HUES6 (cell line): ENCODE measurements around the gene ARHGAP8.

Source experiments
- H3K27ac ChIP-seq: 2 replicates; pipeline ENCODE4 v1.7.0; 2013; ENCODE audit warnings: low read depth, mild to moderate bottlenecking, low read length, inconsistent platforms
- H3K27me3 ChIP-seq: 2 replicates; pipeline ENCODE4 v1.6.1; 2013; ENCODE audit warnings: low read length; ENCODE audit not compliant: control insufficient read depth, insufficient read depth
- H3K36me3 ChIP-seq: 2 replicates; pipeline ENCODE4 v1.6.1; 2013; ENCODE audit warnings: low read length; ENCODE audit not compliant: control insufficient read depth, insufficient read depth
- H3K4me1 ChIP-seq: 2 replicates; pipeline ENCODE4 v1.6.1; 2013; ENCODE audit warnings: low read length; ENCODE audit not compliant: control insufficient read depth, insufficient read depth
- H3K4me3 ChIP-seq: 2 replicates; pipeline ENCODE4 v1.5.1; 2013; ENCODE audit warnings: low read depth, low read length
- H3K9ac ChIP-seq: one replicate; pipeline ENCODE4 v1.6.1; 2013; ENCODE audit warnings: mild to moderate bottlenecking, low read length
- H3K9me3 ChIP-seq: 2 replicates; pipeline ENCODE4 v1.6.1; 2013; ENCODE audit warnings: low read depth, low read length; ENCODE audit not compliant: control insufficient read depth, insufficient read depth

Gene ARHGAP8

DNA sequence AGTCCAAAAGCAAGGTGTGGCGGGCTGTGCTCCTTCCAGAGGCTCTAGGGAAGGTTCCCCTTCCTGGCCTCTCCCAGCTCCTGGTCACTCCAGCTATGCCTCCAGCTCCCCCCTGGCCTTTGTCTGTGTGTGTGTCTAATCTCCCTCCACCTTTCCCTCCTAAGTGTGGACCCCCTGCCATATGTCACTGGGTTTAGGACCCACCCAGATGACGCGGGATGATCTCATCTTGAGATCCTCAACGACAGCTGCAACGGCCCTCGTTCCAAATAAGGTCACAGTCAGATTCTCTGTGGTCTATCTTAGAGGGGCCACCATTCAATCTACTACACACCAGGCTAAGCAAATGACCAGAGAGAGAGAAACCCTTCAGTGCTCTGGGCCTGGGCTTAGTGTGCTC is 107.9 kb downstream of the ARHGAP8 start:
- Histone ChIP-seq H3K36me3 (peaks cover 44% of the 10 kb centered on the region), H3K4me3 (no peak overlapping the region), H3K9ac (no peak overlapping the region), H3K27ac (no peak overlapping the region), H3K4me1 (peaks cover 8% of the 10 kb centered on the region), H3K9me3 (no peaks in the 10 kb centered on the region), H3K27me3 (no peaks in the 10 kb centered on the region)

DNA sequence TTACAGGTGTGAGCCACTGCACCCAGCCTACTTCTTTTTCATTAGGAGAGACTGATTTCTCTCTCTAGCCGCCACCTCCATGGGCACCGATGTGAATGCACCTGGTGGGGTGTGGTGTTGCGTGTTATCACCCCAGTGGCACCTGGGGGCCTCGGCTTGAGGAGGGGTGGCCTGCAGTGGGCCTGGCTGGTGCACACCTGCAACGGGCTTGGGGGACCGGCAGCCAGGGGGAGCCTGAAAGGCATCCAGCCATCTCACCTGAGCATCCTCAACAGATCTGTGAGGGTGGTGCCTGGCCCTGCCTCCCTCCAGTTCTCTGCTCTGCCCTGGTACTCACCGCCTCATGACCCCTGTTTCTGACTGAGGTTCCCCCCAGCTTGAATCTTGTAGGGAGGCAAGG is 108.9 kb downstream of the ARHGAP8 start:
- Histone ChIP-seq H3K4me1 (peaks cover 8% of the 10 kb centered on the region), H3K36me3 (peaks cover 39% of the 10 kb centered on the region), H3K4me3 (no peak overlapping the region), H3K27me3 (no peaks in the 10 kb centered on the region), H3K27ac (no peak overlapping the region), H3K9me3 (no peaks in the 10 kb centered on the region), H3K9ac (no peak overlapping the region)

DNA sequence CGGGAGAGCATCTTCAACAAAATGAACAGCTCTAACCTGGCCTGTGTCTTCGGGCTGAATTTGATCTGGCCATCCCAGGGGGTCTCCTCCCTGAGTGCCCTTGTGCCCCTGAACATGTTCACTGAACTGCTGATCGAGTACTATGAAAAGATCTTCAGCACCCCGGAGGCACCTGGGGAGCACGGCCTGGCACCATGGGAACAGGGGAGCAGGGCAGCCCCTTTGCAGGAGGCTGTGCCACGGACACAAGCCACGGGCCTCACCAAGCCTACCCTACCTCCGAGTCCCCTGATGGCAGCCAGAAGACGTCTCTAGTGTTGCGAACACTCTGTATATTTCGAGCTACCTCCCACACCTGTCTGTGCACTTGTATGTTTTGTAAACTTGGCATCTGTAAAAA is 109.9 kb downstream of the ARHGAP8 start:
- Histone ChIP-seq H3K4me3 (no peak overlapping the region), H3K27me3 (no peaks in the 10 kb centered on the region), H3K36me3 (peaks cover 35% of the 10 kb centered on the region), H3K4me1 (peaks cover 8% of the 10 kb centered on the region), H3K9me3 (no peaks in the 10 kb centered on the region), H3K9ac (no peak overlapping the region), H3K27ac (no peak overlapping the region)

DNA sequence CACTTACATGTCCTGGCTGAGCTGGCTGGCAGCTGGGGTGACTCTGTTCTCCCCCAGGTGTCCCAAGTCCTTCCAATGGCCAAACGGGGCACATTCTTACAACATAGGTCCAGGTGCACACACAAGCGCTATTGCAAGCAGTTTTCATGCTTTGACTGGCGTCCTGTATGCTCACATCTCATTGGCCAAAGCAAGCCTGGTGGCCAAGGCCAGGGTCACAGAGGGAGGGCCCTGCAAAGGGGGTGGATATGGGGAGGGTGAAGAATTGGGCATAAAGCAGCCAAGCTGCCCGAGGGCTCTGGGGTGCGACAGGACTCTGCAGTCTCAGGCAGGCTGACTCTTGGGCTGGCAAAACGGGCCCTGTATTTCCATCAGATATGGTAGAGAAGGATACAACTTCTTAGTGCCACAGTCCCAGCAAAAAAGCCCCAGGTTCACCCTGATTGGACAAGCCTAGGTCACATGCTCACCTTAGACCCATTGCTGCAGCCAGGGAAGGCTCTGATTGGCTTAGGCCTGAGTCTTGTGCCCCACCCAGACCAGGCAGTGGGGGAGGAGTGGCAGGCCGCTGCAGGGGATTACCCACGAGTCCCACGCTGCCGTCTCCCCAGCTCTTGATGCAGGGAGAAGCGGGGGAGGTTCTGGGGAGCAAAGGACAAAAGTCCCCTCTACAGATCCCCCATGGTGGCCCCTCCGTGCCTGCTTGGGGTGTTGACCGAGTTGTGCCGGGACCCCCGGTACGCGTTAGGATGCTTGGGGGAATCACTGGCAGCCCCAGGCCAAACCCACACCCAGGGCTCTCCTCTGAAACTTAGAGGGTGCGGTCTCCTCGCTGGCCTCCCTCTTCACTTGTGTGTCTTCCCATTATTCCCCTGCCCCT is 110.8 kb downstream of the ARHGAP8 start:
- Histone ChIP-seq H3K9ac (no peak overlapping the region), H3K4me1 (peaks cover 8% of the 10 kb centered on the region), H3K9me3 (no peaks in the 10 kb centered on the region), H3K27me3 (no peaks in the 10 kb centered on the region), H3K4me3 (no peak overlapping the region), H3K36me3 (peaks cover 25% of the 10 kb centered on the region), H3K27ac (no peak overlapping the region)

DNA sequence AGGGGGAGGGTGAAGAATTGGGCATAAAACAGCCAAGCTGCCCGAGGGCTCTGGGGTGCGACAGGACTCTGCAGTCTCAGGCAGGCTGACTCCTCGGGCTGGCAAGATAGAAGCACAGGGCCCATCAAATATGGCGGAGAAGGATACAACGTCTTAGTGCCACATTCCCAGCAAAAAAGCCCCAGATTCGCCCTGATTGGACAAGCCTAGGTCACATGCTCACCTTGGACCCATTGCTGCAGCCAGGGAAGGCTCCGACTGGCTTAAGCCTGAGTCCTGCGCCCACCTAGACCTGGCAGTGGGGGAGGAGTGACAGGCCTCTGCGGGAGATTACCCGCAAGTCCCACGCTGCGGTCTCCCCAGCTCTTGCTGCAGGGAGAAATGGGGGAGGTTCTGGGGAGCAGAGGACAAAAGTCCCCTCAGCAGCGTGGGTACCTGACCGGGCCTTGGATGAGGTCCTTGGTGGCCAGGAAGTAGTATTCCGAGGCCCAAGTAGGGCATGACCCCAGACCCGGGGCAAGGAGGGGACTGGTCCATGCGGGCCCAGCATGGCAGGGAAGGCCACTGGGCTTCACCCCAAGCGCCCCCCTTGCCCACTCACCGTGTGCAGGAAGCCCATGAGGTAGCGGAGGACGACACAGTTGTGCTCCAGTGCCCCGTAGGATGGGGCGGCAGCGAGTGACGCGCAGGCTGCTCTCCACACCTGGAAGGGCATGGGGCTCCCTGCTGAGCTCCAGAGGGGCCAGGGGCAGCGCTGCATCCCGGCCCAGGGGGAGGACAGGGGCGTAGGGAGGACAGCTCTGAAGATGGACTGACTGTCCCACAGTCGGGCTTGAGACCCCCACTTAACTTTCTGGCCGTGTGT is 113.0 kb downstream of the ARHGAP8 start:
- peaks cover 23% of the 10 kb centered on the region for H3K4me1 ChIP-seq
- H3K9ac ChIP-seq = no peak overlapping the region
- no peaks in the 10 kb centered on the region for H3K9me3 ChIP-seq
- H3K27ac ChIP-seq = no peak overlapping the region
- no peak overlapping the region for H3K4me3 ChIP-seq
- no peaks in the 10 kb centered on the region for H3K27me3 ChIP-seq
- peaks cover 15% of the 10 kb centered on the region for H3K36me3 ChIP-seq

DNA sequence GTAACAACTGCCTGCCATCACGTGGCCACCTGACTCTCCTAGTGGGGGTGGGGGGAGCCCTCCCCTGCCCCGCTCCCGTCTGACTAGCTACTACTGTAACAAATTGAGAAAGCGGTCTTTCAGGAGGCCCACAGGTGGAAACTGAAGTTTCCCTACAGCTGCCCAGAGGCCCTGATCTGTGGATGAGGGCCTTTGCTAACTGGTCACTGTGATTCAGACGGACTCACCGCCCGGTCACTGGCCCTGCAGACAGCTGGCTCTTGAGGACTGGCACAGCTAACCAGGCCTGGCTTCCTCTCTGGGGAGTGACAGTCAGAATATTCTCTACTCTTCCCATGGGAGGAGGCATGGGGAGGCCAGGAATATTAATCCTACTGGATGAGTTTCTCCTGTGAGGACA is 116.8 kb downstream of the ARHGAP8 start:
- Histone ChIP-seq H3K9ac (no peak overlapping the region), H3K36me3 (peaks cover 11% of the 10 kb centered on the region), H3K9me3 (peaks cover 10% of the 10 kb centered on the region), H3K4me3 (no peak overlapping the region), H3K27me3 (no peaks in the 10 kb centered on the region), H3K27ac (no peak overlapping the region), H3K4me1 (peaks cover 19% of the 10 kb centered on the region; the same call in 1 of the 2 replicates)

DNA sequence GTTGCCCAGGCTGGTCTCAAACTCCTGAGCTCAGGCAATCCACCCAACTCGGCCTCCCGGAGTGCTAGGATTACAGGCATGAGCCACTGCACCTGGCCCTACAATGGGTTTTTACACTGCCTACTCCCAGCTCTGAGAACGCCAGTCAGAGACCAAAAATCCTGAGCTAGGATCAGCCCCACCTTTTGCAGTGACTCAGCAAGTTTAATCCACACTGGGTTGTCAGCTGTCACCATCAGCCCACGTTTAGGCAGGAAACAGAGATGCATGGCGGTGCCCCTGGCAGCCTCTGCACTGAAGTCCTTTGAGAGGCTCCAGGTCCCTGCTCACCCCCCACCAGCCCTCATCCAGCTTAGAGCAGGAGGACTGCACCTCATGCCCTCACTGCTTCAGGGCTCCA is 117.6 kb downstream of the ARHGAP8 start:
- H3K4me3 ChIP-seq = no peak overlapping the region
- no peak overlapping the region for H3K27ac ChIP-seq
- peak overlapping the region; percentile 38 for H3K9ac ChIP-seq
- no peaks in the 10 kb centered on the region for H3K27me3 ChIP-seq
- peaks cover 8% of the 10 kb centered on the region for H3K36me3 ChIP-seq
- H3K4me1 ChIP-seq = peaks cover 19% of the 10 kb centered on the region; the same call in 1 of the 2 replicates
- peaks cover 10% of the 10 kb centered on the region for H3K9me3 ChIP-seq

DNA sequence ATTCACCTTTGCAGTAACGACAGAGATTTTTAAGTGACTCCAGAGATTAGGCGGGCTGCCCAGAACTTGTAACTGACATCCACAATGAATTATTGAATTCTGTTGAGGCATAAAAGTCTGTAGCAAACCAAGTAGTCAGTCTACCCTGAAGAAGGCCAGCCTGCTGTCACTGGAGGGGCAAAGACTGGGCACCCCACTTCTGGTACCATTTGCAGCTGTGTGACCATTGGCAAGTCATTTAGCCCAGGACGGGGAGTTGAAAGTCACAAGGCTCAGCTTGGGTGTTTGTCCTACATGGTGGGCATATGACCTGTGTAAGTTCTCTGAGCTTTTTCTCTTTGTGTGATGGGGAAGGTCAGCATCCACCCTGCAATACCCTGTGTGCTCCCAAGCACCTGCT is 119.4 kb downstream of the ARHGAP8 start:
- Histone ChIP-seq H3K27me3 (no peaks in the 10 kb centered on the region), H3K9ac (no peak overlapping the region), H3K9me3 (peaks cover 14% of the 10 kb centered on the region), H3K4me1 (peaks cover 19% of the 10 kb centered on the region; the same call in 1 of the 2 replicates), H3K27ac (no peak overlapping the region), H3K36me3 (peaks cover 11% of the 10 kb centered on the region), H3K4me3 (no peak overlapping the region)

DNA sequence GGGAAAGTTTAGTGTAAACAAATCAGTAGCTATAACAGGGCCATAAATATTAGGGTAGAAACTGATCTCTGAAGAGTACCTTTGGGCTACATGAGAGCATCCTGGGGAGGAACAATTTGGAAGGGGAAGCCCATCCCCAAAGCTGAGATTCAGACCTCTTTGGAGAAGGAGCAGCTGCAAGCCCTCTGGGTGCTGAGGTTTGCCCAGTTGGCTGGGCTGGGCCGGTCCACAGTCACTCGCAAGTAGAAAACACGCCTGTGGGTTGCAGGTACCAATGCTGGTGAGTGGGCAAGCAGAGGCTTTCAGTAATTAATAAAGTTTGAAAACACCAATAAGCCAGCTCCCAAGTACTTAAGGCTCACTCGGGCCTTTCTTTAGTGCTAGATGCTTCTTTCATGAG is 124.5 kb downstream of the ARHGAP8 start:
- H3K9ac ChIP-seq = no peak overlapping the region
- no peak overlapping the region for H3K27ac ChIP-seq
- peaks cover 13% of the 10 kb centered on the region for H3K9me3 ChIP-seq
- no peaks in the 10 kb centered on the region for H3K27me3 ChIP-seq
- no peaks in the 10 kb centered on the region for H3K4me1 ChIP-seq
- H3K36me3 ChIP-seq = peaks cover 28% of the 10 kb centered on the region
- no peak overlapping the region for H3K4me3 ChIP-seq

DNA sequence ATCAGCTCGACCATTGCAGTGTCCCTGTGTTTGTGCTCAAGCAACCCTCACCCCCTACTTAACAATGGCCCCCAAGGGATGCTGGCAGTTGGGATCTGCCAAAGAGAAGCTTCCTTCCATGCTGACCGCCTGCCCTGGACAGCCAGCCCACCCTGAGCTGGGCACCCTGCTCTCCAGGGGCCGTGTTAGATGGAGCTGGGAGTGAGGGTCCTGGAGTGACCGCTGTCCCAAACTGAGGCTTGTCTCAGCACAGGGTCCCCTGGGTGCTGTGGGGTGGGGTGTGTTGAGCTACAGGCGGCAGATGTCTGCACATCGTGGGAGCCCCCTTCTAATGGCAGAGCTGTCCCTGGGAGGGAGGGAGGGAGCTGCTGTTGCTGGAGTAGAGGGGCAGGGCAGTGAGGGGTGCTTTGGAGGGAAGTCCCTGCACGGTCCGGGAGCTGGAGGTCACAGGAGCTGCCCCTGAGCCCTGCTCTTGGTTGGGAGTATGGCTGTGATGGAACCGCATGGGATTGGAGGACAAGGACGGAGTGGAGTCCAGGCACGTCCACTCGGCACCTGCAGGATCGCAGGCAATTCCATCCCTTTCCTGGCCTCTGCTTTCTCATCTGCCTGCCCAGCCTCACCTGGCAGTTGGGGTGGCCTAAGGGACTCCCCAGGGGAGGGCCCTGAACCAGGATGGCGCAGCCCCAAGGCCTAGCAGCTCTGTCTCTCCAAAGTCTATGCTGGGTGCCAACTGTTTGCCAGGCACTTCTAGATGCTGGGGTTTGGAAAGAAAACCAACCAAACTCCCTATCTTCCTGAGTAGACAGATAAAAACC is 126.3 kb downstream of the ARHGAP8 start:
- Histone ChIP-seq H3K4me1 (no peaks in the 10 kb centered on the region), H3K9me3 (peaks cover 11% of the 10 kb centered on the region), H3K27me3 (no peaks in the 10 kb centered on the region), H3K4me3 (no peak overlapping the region), H3K9ac (no peak overlapping the region), H3K36me3 (peaks cover 39% of the 10 kb centered on the region), H3K27ac (no peak overlapping the region)
